Upper lobe of right lung (tissue), 1 donor: ENCODE results near the gene ITGB7. TPM values are rescaled to one million over a fixed set of nuclear protein-coding genes. Genes with fewer than 3 reads are reported as not detected.
A peak's percentile ranks its signal among the peaks of the same experiment; 100 is the strongest.

Experiments used
- ATAC-seq: fragments of 200-7000 bp; cut with Tn5 transposase; one replicate; pipeline ENCODE4 v1.9.1; 2020; ENCODE audit warnings: mild to moderate bottlenecking, moderate library complexity
- DNase-seq: peaks from one replicate; pipeline ENCODE4 v3.0.0-alpha.2; 2020
- H3K27ac ChIP-seq: fragments of 200-600 bp; one replicate; pipeline ENCODE4 v1.8.0; 2022
- H3K27me3 ChIP-seq: fragments of 200-600 bp; one replicate; pipeline ENCODE4 v1.8.0; 2022; ENCODE audit warnings: mild to moderate bottlenecking
- H3K36me3 ChIP-seq: fragments of 200-600 bp; one replicate; pipeline ENCODE4 v1.8.0; 2022
- H3K4me1 ChIP-seq: fragments of 200-600 bp; one replicate; pipeline ENCODE4 v1.8.0; 2022
- H3K4me3 ChIP-seq: fragments of 200-600 bp; one replicate; pipeline ENCODE4 v1.8.0; 2022; ENCODE audit warnings: mild to moderate bottlenecking
- H3K9me3 ChIP-seq: fragments of 200-600 bp; one replicate; pipeline ENCODE4 v1.8.0; 2022
- intact Hi-C: fragments of 100-400 bp; cut with DNase I; formaldehyde crosslinking; loops from one replicate; pipeline ENCODE4 v1.11.0; 2022
- long read RNA-seq: library from polyadenylated mRNA; unstranded; transcript quantifications from one replicate; pipeline ENCODE4 v2.0.0, GENCODE V29; 2021
- total RNA-seq: library from RNA; stranded (reverse); fragmentation: NEBNext Ultra II Directional; extraction: Animal tissue kit (Norgen Biotek cat#: 25700); gene quantifications from one replicate; pipeline ENCODE4 v1.2.1, GENCODE V29; 2021
- TF ChIP-seq, protein P1 (sequence below): fragments of 200-600 bp; IDR thresholded peaks from one replicate; pipeline ENCODE4 v1.8.0; 2022; ENCODE audit warnings: antibody characterized with exemption
- donor health status: DM: no; HTN: yes; CAD: no; lungs with severe emphysema.

Gene ITGB7
- 7.7 TPM for total RNA-seq
- long read RNA-seq, transcript ITGB7-201 (16 exons, 2,867 nt), result major isoform, 13 of 19 reads
- long read RNA-seq, partial matches to known transcripts, result 1 of 19 reads
- long read RNA-seq, other reads (novel, unspliced or antisense), result 3 of 19 reads

GRCh38 chr12:53207042-53207441 lies at the start of gene ITGB7:
Gene ITGB7 (minus strand): TSS chr12:53207251. CDS start chr12:53200443, 6,808 bp downstream.
- H3K9me3 ChIP-seq, result no peaks in the 10 kb centered on the region
- H3K4me1 ChIP-seq, result peaks cover 20% of the 10 kb centered on the region
- H3K36me3 ChIP-seq, result peaks cover 19% of the 10 kb centered on the region
- no peaks in the 10 kb centered on the region for H3K27me3 ChIP-seq
- DNase-seq (no peak), ATAC-seq (peak; percentile 31)
- peak within 1 kb of the TSS; percentile 17 for H3K27ac ChIP-seq
- TF ChIP-seq, protein P1, sequence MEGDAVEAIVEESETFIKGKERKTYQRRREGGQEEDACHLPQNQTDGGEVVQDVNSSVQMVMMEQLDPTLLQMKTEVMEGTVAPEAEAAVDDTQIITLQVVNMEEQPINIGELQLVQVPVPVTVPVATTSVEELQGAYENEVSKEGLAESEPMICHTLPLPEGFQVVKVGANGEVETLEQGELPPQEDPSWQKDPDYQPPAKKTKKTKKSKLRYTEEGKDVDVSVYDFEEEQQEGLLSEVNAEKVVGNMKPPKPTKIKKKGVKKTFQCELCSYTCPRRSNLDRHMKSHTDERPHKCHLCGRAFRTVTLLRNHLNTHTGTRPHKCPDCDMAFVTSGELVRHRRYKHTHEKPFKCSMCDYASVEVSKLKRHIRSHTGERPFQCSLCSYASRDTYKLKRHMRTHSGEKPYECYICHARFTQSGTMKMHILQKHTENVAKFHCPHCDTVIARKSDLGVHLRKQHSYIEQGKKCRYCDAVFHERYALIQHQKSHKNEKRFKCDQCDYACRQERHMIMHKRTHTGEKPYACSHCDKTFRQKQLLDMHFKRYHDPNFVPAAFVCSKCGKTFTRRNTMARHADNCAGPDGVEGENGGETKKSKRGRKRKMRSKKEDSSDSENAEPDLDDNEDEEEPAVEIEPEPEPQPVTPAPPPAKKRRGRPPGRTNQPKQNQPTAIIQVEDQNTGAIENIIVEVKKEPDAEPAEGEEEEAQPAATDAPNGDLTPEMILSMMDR, result no peak
- H3K4me3 ChIP-seq, result peak within 1 kb of the TSS; percentile 26
- intact Hi-C loops, result no loop called here

DNA sequence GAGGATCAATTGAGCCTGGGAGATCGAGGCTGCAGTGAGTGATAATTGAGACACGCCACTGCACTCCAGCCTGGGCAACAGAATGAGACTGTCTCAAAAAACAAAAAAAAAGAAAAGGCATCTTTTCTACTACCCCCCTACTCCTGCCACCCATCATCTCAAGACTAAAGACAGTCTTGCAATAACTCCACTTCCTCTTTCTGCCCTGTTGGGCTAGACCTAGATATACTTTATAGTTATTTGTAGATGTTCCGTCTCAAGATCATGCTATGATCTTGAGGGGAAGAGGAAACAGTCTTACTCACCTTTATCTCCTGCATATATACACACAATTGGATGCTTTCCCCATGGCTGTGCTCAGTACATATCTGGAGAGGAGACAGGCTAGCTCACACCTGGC lies 48.9 kb upstream of the ITGB7 start:
- TF ChIP-seq, protein P1, result no peak
- no peaks in the 10 kb centered on the region for H3K36me3 ChIP-seq
- no peaks in the 10 kb centered on the region for H3K27me3 ChIP-seq
- peaks cover 21% of the 10 kb centered on the region for H3K4me1 ChIP-seq
- no peak overlapping the region for H3K4me3 ChIP-seq
- H3K27ac ChIP-seq, result no peak overlapping the region
- no peaks in the 10 kb centered on the region for H3K9me3 ChIP-seq
- intact Hi-C loops, result no loop called here
- ATAC-seq (no peak), DNase-seq (no peak)

- H3K9me3 ChIP-seq, result no peaks in the 10 kb centered on the region
- H3K36me3 ChIP-seq, result no peaks in the 10 kb centered on the region
- H3K27ac ChIP-seq, result no peak overlapping the region
- H3K27me3 ChIP-seq, result no peaks in the 10 kb centered on the region
- ATAC-seq (no peak), DNase-seq (no peak)
- no peak overlapping the region for H3K4me3 ChIP-seq
- TF ChIP-seq, protein P1, result no peak
- intact Hi-C loops, result no loop called here
- H3K4me1 ChIP-seq, result peaks cover 27% of the 10 kb centered on the region
These were observed 47.9 kb upstream of the ITGB7 start for GRCh38 chr12:53254816-53255545.

DNA sequence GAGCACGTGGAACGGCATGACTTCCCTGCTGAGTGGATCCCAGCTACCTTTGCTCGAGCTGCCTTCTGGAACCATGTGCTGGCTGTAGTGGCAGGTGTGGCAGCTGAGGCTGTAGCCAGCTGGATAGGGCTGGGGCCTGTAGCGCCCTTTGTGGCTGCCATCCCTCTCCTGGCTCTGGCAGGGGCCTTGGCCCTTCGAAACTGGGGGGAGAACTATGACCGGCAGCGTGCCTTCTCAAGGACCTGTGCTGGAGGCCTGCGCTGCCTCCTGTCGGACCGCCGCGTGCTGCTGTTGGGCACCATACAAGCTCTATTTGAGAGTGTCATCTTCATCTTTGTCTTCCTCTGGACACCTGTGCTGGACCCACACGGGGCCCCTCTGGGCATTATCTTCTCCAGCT lies 46.2 kb upstream of the ITGB7 start:
- H3K36me3 ChIP-seq, result no peaks in the 10 kb centered on the region
- peaks cover 20% of the 10 kb centered on the region for H3K4me1 ChIP-seq
- intact Hi-C loops, result no loop called here
- peak overlapping the region; percentile 87 for H3K4me3 ChIP-seq
- TF ChIP-seq, protein P1, result no peak
- ATAC-seq (no peak), DNase-seq (peak; percentile 65)
- no peak overlapping the region for H3K27ac ChIP-seq
- no peaks in the 10 kb centered on the region for H3K27me3 ChIP-seq
- no peaks in the 10 kb centered on the region for H3K9me3 ChIP-seq

DNA sequence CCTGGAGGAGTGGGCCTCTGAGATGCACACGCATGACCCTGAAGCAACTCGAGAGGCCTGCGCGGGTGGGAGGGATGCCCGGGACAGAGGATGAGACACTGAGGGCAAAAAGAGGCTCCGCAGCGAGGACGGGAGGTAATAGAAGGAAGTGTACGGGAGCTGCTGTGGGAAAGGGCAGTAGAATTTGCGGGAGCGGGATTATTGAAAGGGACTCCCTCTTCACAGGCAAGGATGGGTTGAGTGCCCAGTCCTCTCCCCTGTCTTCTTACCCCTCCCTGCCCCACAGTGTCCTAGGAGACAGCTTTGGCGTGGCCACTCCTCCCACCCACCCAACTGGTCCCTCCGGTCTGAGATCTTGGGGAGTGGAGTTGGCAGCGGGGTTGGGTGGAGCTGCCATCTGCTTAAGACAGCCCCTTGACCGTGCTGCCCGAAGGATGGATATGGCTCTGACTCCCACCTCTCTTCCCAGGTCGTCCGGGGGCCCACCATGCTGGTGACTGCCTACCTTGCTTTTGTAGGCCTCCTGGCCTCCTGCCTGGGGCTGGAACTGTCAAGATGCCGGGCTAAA lies 45.4 kb upstream of the ITGB7 start:
- no peaks in the 10 kb centered on the region for H3K9me3 ChIP-seq
- H3K4me1 ChIP-seq, result peaks cover 20% of the 10 kb centered on the region
- peak overlapping the region; percentile 92 for H3K27ac ChIP-seq
- intact Hi-C loops, result no loop called here
- TF ChIP-seq, protein P1, result no peak
- DNase-seq (peak; percentile 73), ATAC-seq (peak; percentile 28)
- no peaks in the 10 kb centered on the region for H3K36me3 ChIP-seq
- H3K27me3 ChIP-seq, result no peaks in the 10 kb centered on the region
- peak overlapping the region; percentile 87 for H3K4me3 ChIP-seq
